Neural progenitor cell (in vitro differentiated cells): ENCODE measurements around the gene NKAIN1. TPM values are rescaled to one million over a fixed set of nuclear protein-coding genes. Genes with fewer than 3 reads are reported as not detected.
A peak's percentile ranks its signal among the peaks of the same experiment; 100 is the strongest.

ENCODE experiments used
- DNase-seq: peaks from one replicate; pipeline ENCODE4 v3.0.0-alpha.2; 2016; ENCODE audit warnings: low spot score
- H2AFZ ChIP-seq: fragments of 200-600 bp; sonication (generic); replicated peaks from 2 replicates; pipeline ENCODE4 v1.6.1; 2016; ENCODE audit warnings: antibody characterized with exemption
- H3F3A ChIP-seq: fragments of 200-600 bp; sonication (generic); 2 replicates; pipeline ENCODE4 v1.6.1; 2016; ENCODE audit warnings: antibody characterized with exemption, low read depth
- H3K27ac ChIP-seq: fragments of 200-600 bp; sonication (generic); 2 replicates; pipeline ENCODE4 v1.5.1; 2016; ENCODE audit warnings: mild to moderate bottlenecking
- H3K27me3 ChIP-seq: fragments of 200-600 bp; sonication (generic); 2 replicates; pipeline ENCODE4 v1.6.1; 2016; ENCODE audit warnings: mild to moderate bottlenecking, moderate library complexity
- H3K36me3 ChIP-seq: fragments of 200-600 bp; sonication (generic); 2 replicates; pipeline ENCODE4 v1.5.1; 2016
- H3K4me1 ChIP-seq: fragments of 200-600 bp; sonication (generic); 2 replicates; pipeline ENCODE4 v1.6.1; 2016; ENCODE audit warnings: mixed run types
- H3K4me2 ChIP-seq: fragments of 200-600 bp; sonication (generic); 2 replicates; pipeline ENCODE4 v1.6.1; 2016
- H3K4me3 ChIP-seq: fragments of 200-600 bp; sonication (generic); 2 replicates; pipeline ENCODE4 v1.5.1; 2016
- H3K79me2 ChIP-seq: fragments of 200-600 bp; sonication (generic); 2 replicates; pipeline ENCODE4 v1.6.1; 2016; ENCODE audit warnings: low read depth
- H3K9ac ChIP-seq: fragments of 200-600 bp; sonication (generic); 2 replicates; pipeline ENCODE4 v1.6.1; 2016
- H3K9me3 ChIP-seq: fragments of 200-600 bp; sonication (generic); 2 replicates; pipeline ENCODE4 v1.5.1; 2016; ENCODE audit warnings: low read depth
- H4K20me1 ChIP-seq: fragments of 200-600 bp; sonication (generic); 2 replicates; pipeline ENCODE4 v1.6.1; 2016; ENCODE audit warnings: low read depth
- H3K27ac Mint-ChIP-seq: 3 replicates; pipeline ENCODE4 v1.8.0; 2021; ENCODE audit warnings: mixed read lengths
- H3K27me3 Mint-ChIP-seq: 2 replicates; pipeline ENCODE4 v1.8.0; 2022; ENCODE audit warnings: low read depth, mild to moderate bottlenecking, inconsistent platforms, moderate library complexity, mixed read lengths; ENCODE audit not compliant: insufficient read depth
- H3K36me3 Mint-ChIP-seq: 3 replicates; pipeline ENCODE4 v1.8.0; 2021; ENCODE audit warnings: mixed read lengths
- H3K4me1 Mint-ChIP-seq: 3 replicates; pipeline ENCODE4 v1.8.0; 2021; ENCODE audit warnings: mixed read lengths
- H3K4me3 Mint-ChIP-seq: 3 replicates; pipeline ENCODE4 v1.8.0; 2021; ENCODE audit warnings: mild to moderate bottlenecking, moderate library complexity, mixed read lengths
- H3K9me3 Mint-ChIP-seq: 3 replicates; pipeline ENCODE4 v1.8.0; 2020; ENCODE audit warnings: mixed read lengths
- CTCF ChIP-seq: fragments of 200-600 bp; sonication (generic); IDR thresholded peaks from 2 replicates; pipeline ENCODE4 v1.5.1; 2017; ENCODE audit warnings: antibody characterized with exemption, mild to moderate bottlenecking
- EZH2 ChIP-seq: fragments of 200-600 bp; sonication (generic); IDR thresholded peaks from 2 replicates; pipeline ENCODE4 v1.6.1; 2017; ENCODE audit warnings: antibody characterized with exemption, mild to moderate bottlenecking, moderate library complexity
- EZH2phosphoT487 ChIP-seq: fragments of 200-600 bp; sonication (generic); IDR thresholded peaks from 2 replicates; pipeline ENCODE4 v1.6.1; 2017; ENCODE audit warnings: antibody characterized with exemption
- total RNA-seq: library from RNA; depleted of rRNA; stranded (reverse); fragments of >200 nt; gene quantifications from 2 replicates; pipeline ENCODE4 v1.2.3, GENCODE V29; 2015; ENCODE audit warnings: low replicate concordance

The NKAIN1 gene
- total RNA-seq, 1 donor from 2014 or later, result 14.5 TPM

- Mint-ChIP-seq H3K27ac (no peak overlapping the region), H3K4me3 (no peak overlapping the region), H3K36me3 (no peaks in the 10 kb centered on the region), H3K27me3 (peaks cover 2% of the 10 kb centered on the region), H3K4me1 (peaks cover 42% of the 10 kb centered on the region), H3K9me3 (no peaks in the 10 kb centered on the region)
- Histone ChIP-seq H3K36me3 (no peaks in the 10 kb centered on the region), H3K4me2 (no peak overlapping the region), H3K27ac (no peak overlapping the region), H3K79me2 (no peaks in the 10 kb centered on the region), H3K27me3 (no peaks in the 10 kb centered on the region), H2AFZ (no peak overlapping the region), H3K4me3 (no peak overlapping the region), H4K20me1 (no peaks in the 10 kb centered on the region), H3K4me1 (peaks cover 21% of the 10 kb centered on the region), H3F3A (peaks cover 10% of the 10 kb centered on the region), H3K9ac (no peak overlapping the region), H3K9me3 (no peaks in the 10 kb centered on the region)
- TF ChIP-seq EZH2, result no peak
- no peak for TF ChIP-seq CTCF
- TF ChIP-seq EZH2phosphoT487, result no peak
- DNase-seq, result no peak
Measured at GRCh38 chr1:31221072-31221471, 18.6 kb downstream of the NKAIN1 start.

- H3K4me1 ChIP-seq, result peaks cover 33% of the 10 kb centered on the region
Measured at GRCh38 chr1:31219489-31219888, 20.2 kb downstream of the NKAIN1 start.

GRCh38 chr1:31218705-31219104 is 21.0 kb downstream of the NKAIN1 start:
- no peak overlapping the region for H2AFZ ChIP-seq
- H3K4me3 ChIP-seq, result no peak overlapping the region
- H3K9ac ChIP-seq, result no peak overlapping the region
- H3K79me2 ChIP-seq, result no peaks in the 10 kb centered on the region
- Mint-ChIP-seq H3K4me1 (peaks cover 50% of the 10 kb centered on the region), H3K36me3 (no peaks in the 10 kb centered on the region), H3K27me3 (peaks cover 2% of the 10 kb centered on the region), H3K27ac (peak overlapping the region; percentile 73), H3K9me3 (no peaks in the 10 kb centered on the region), H3K4me3 (no peak overlapping the region)
- no peaks in the 10 kb centered on the region for H3K9me3 ChIP-seq
- peaks cover 28% of the 10 kb centered on the region for H3K4me1 ChIP-seq
- no peaks in the 10 kb centered on the region for H3K36me3 ChIP-seq
- no peak overlapping the region for H3K4me2 ChIP-seq
- no peak for DNase-seq
- no peak overlapping the region for H3K27ac ChIP-seq
- peaks cover 10% of the 10 kb centered on the region for H4K20me1 ChIP-seq
- no peaks in the 10 kb centered on the region for H3K27me3 ChIP-seq
- no peak for TF ChIP-seq EZH2phosphoT487
- H3F3A ChIP-seq, result peaks cover 13% of the 10 kb centered on the region

More at GRCh38 chr1:31219489-31219888, 20.2 kb downstream of the NKAIN1 start:
- peaks cover 53% of the 10 kb centered on the region for H3K4me1 Mint-ChIP-seq
- no peaks in the 10 kb centered on the region for H3K79me2 ChIP-seq
- no peaks in the 10 kb centered on the region for H3K9me3 ChIP-seq
- H3F3A ChIP-seq, result peaks cover 20% of the 10 kb centered on the region
- H3K27ac ChIP-seq, result no peak overlapping the region
- H3K9me3 Mint-ChIP-seq, result no peaks in the 10 kb centered on the region
- H3K36me3 ChIP-seq, result no peaks in the 10 kb centered on the region
- H3K4me3 ChIP-seq, result no peak overlapping the region
- no peak for TF ChIP-seq EZH2phosphoT487
- TF ChIP-seq EZH2, result no peak
- no peak for TF ChIP-seq CTCF
- no peaks in the 10 kb centered on the region for H3K27me3 ChIP-seq
- H3K27ac Mint-ChIP-seq, result no peak overlapping the region
- H3K4me3 Mint-ChIP-seq, result no peak overlapping the region
- H2AFZ ChIP-seq, result no peak overlapping the region
- DNase-seq, result no peak
- no peak overlapping the region for H3K9ac ChIP-seq
- H3K36me3 Mint-ChIP-seq, result no peaks in the 10 kb centered on the region
- H4K20me1 ChIP-seq, result peaks cover 10% of the 10 kb centered on the region
- no peak overlapping the region for H3K4me2 ChIP-seq
- H3K27me3 Mint-ChIP-seq, result peaks cover 2% of the 10 kb centered on the region

- Histone ChIP-seq H3K36me3 (no peaks in the 10 kb centered on the region), H3K9ac (no peak overlapping the region), H3K4me3 (no peak overlapping the region), H3K27me3 (no peaks in the 10 kb centered on the region), H3K79me2 (no peaks in the 10 kb centered on the region), H3K9me3 (no peaks in the 10 kb centered on the region), H3K27ac (peak overlapping the region; percentile 49), H3K4me2 (no peak overlapping the region), H2AFZ (no peak overlapping the region), H4K20me1 (peaks cover 10% of the 10 kb centered on the region), H3K4me1 (peaks cover 16% of the 10 kb centered on the region), H3F3A (peaks cover 13% of the 10 kb centered on the region)
- DNase-seq, result peak; percentile 54
- peak overlapping the region; percentile 40 for H3K27ac Mint-ChIP-seq
- TF ChIP-seq CTCF, result no peak
- TF ChIP-seq EZH2, result no peak
- no peak for TF ChIP-seq EZH2phosphoT487
- H3K27me3 Mint-ChIP-seq, result peaks cover 2% of the 10 kb centered on the region
- peaks cover 12% of the 10 kb centered on the region for H3K9me3 Mint-ChIP-seq
- H3K4me3 Mint-ChIP-seq, result peak overlapping the region; percentile 2
- peaks cover 5% of the 10 kb centered on the region for H3K36me3 Mint-ChIP-seq
- peaks cover 38% of the 10 kb centered on the region for H3K4me1 Mint-ChIP-seq
Measured at GRCh38 chr1:31216016-31216415, 23.7 kb downstream of the NKAIN1 start.
